A549 (cell line): ENCODE measurements around the gene GSC2. TPM values are rescaled to one million over a fixed set of nuclear protein-coding genes. Genes with fewer than 3 reads are reported as not detected.

Experiments used
- ATAC-seq, 2 experiments: fragments of 200-7000 bp in 1 of 2; fragments of >200 bp in 1 of 2; cut with Nextera tagmentation in 1 of 2; cut with Tn5 transposase in 1 of 2; 3 replicates each; pipeline versions ENCODE4 v1.8.0 to v1.9.1; 2018 to 2020; ENCODE audit warnings: mild to moderate bottlenecking in 1 of 2, moderate library complexity in 1 of 2
- CTCF ChIA-PET: fragments of 300-600 bp; sonication (Branson Sonifier 250); formaldehyde crosslinking; extraction: SDS; loops from one replicate; lab custom pipeline; 2021; ENCODE audit warnings: antibody characterized with exemption, inconsistent platforms; lab: Yijun Ruan, JAX
- POLR2A ChIA-PET: fragments of 350-600 bp; formaldehyde crosslinking; extraction: SDS; loops from one replicate; lab custom pipeline; 2021; ENCODE audit warnings: antibody characterized with exemption, inconsistent platforms; lab: Yijun Ruan, JAX
- DNase-seq, 2 experiments: peaks; one replicate each; pipeline versions ENCODE4 v3.0.0 to v3.0.0-alpha.2; 2011 to 2016; ENCODE audit warnings: low read depth in 1 of 2, low spot score in 1 of 2
- FAIRE-seq: peaks from 2 replicates; lab custom pipeline; 2011; peaks lifted over from hg19 to GRCh38; lab: Jason Lieb, UNC
- H3K27ac ChIP-seq, 2 experiments: fragments of >200 bp; sonication (Bioruptor Twin); formaldehyde crosslinking; 3 replicates each; pipeline ENCODE4 v1.5.1; 2016 to 2017
- H3K4me1 ChIP-seq: fragments of >200 bp; sonication (Bioruptor Twin); formaldehyde crosslinking; 3 replicates; pipeline ENCODE4 v1.6.1; 2016
- H3K4me2 ChIP-seq: fragments of >200 bp; sonication (Bioruptor Twin); formaldehyde crosslinking; 3 replicates; pipeline ENCODE4 v1.6.1; 2016
- H3K4me3 ChIP-seq: fragments of >200 bp; sonication (Bioruptor Twin); formaldehyde crosslinking; 3 replicates; pipeline ENCODE4 v1.5.1; 2016
- H3K9me3 ChIP-seq: fragments of >200 bp; sonication (Bioruptor Twin); formaldehyde crosslinking; 3 replicates; pipeline ENCODE4 v1.6.1; 2016
- ATOH8 ChIP-seq: fragments of 250-450 bp; sonication (Bioruptor Pico); IDR thresholded peaks from 2 replicates; pipeline ENCODE4 v1.5.0; 2020; ENCODE audit warnings: low read depth, mild to moderate bottlenecking, moderate library complexity
- BHLHE40 ChIP-seq: IDR thresholded peaks from 2 replicates; pipeline ENCODE4 v1.6.1; 2012; ENCODE audit warnings: low read depth, low read length, inconsistent platforms
- CBX8 ChIP-seq: fragments of 200-600 bp; sonication (generic); IDR thresholded peaks from 2 replicates; pipeline ENCODE4 v1.6.1; 2016
- CEBPB ChIP-seq, 2 experiments: fragments of >200 bp in 1 of 2; sonication (Bioruptor Twin) in 1 of 2; formaldehyde crosslinking in 1 of 2; IDR thresholded peaks; 2 replicates each; pipeline ENCODE4 v1.6.1; 2012 to 2016
- GATA3 ChIP-seq: IDR thresholded peaks from 2 replicates; pipeline ENCODE4 v1.6.1; 2012; ENCODE audit warnings: borderline replicate concordance
- NR3C1 ChIP-seq: fragments of >200 bp; sonication (Bioruptor Twin); formaldehyde crosslinking; IDR thresholded peaks from 3 replicates; pipeline ENCODE4 v1.6.1; 2017
- PHF8 ChIP-seq: fragments of 200-600 bp; sonication (generic); IDR thresholded peaks from 2 replicates; pipeline ENCODE4 v1.6.1; 2016; ENCODE audit warnings: low read depth, mild to moderate bottlenecking, antibody characterized with exemption, moderate library complexity, borderline replicate concordance
- RAD21 ChIP-seq, 2 experiments: fragments of >200 bp in 1 of 2; sonication (Bioruptor Twin) in 1 of 2; formaldehyde crosslinking in 1 of 2; IDR thresholded peaks in 1 of 2; conservative IDR thresholded peaks in 1 of 2; 2 replicates in 1 of 2; 3 replicates in 1 of 2; pipeline ENCODE4 v1.6.1; 2012 to 2018; ENCODE audit warnings: inconsistent platforms in 1 of 2
- RCOR1 ChIP-seq: fragments of 150-350 bp; IDR thresholded peaks from 2 replicates; pipeline ENCODE4 v1.6.1; 2014; ENCODE audit warnings: antibody characterized with exemption, low read length, low read depth
- REST ChIP-seq: fragments of 200-600 bp; sonication (generic); IDR thresholded peaks from 2 replicates; pipeline ENCODE4 v1.6.1; 2016; ENCODE audit warnings: antibody characterized with exemption, mild to moderate bottlenecking, moderate library complexity
- WGBS: methylation state at CpG from one replicate; pipeline ENCODE4 v1.1.6; 2017; ENCODE audit errors: missing lambda C conversion rate; 5-methylcytosine and 5-hydroxymethylcytosine counted together
- polyA plus RNA-seq, 4 experiments: library from polyadenylated mRNA; depleted of rRNA in 3 of 4; stranded (reverse); fragments of >200 nt; fragmentation: RNase III in 1 of 4; extraction: RNeasy Plus Mini Kit Qiagen cat#74134 plus additional on column Dnase treatment in 1 of 4; gene quantifications; 2 replicates in 3 of 4; 3 replicates in 1 of 4; pipeline ENCODE4 v1.2.3, GENCODE V29; 2011 to 2017

GSC2 gene
- polyA plus RNA-seq, 2 of the 4 experiments (the other 2 are of a cell fraction): not detected

GRCh38 chr22:19098157-19098556, 51.9 kb downstream of the GSC2 start (continued):
- no peak for TF ChIP-seq REST
- TF ChIP-seq ATOH8 (CRISPR knock-in tag): no peak
- no peak for TF ChIP-seq GATA3
- no peak for TF ChIP-seq RCOR1
- no peak for TF ChIP-seq RAD21 (conservative IDR thresholded peaks at IDR 0.05 in 1 of 2, IDR thresholded peaks at IDR 0.05 in 1 of 2)
- TF ChIP-seq PHF8: no peak
- no peak for TF ChIP-seq BHLHE40

GRCh38 chr22:19097518-19097917, 52.6 kb downstream of the GSC2 start:
- H3K4me1 ChIP-seq: no peaks in the 10 kb centered on the region
- no peak overlapping the region for H3K27ac ChIP-seq
- no peak overlapping the region for H3K4me3 ChIP-seq
- WGBS: 88% methylated on average over 3 of the region's 3 CpGs
- H3K4me2 ChIP-seq: no peak overlapping the region
- TF ChIP-seq NR3C1 (no peak), CBX8 (no peak), CEBPB (IDR thresholded peaks at IDR 0.05) (no peak)
- ChIA-PET CTCF (interaction anchor here (0.7 to 2.1 kb wide), 2 partner anchors 10 to 48 kb away, joined by 3 to 9 read pairs; no protein-coding TSS in a partner anchor), POLR2A (no interaction called here)
- ATAC-seq (no peak), FAIRE-seq (no peak), DNase-seq (no peak)
- no peaks in the 10 kb centered on the region for H3K9me3 ChIP-seq

Other genes starting within 250 kb of the GSC2 start
- gene DGCR6, start 244.0 kb downstream of the GSC2 start, polyA plus RNA-seq (2011; rRNA removed): 0.67 and 1.2 TPM in 2 replicates
- gene DGCR6, start 244.0 kb downstream of the GSC2 start, polyA plus RNA-seq (2017; fragmentation: RNase III; extraction: RNeasy Plus Mini Kit Qiagen cat#74134 plus additional on column Dnase treatment): 2.5 to 2.6 TPM (median 2.5 TPM) in 3 replicates
- 0.46 and 0.58 TPM in 2 replicates for gene PRODH, start 214.0 kb downstream of the GSC2 start, polyA plus RNA-seq (2011; rRNA removed)
- gene PRODH, start 214.0 kb downstream of the GSC2 start, polyA plus RNA-seq (2017; fragmentation: RNase III; extraction: RNeasy Plus Mini Kit Qiagen cat#74134 plus additional on column Dnase treatment): 1.5 to 2.4 TPM (median 2.3 TPM) in 3 replicates
- gene DGCR2, start 27.9 kb downstream of the GSC2 start, polyA plus RNA-seq (2011; rRNA removed): 10.6 and 12.9 TPM in 2 replicates
- gene DGCR2, start 27.9 kb downstream of the GSC2 start, polyA plus RNA-seq (2017; fragmentation: RNase III; extraction: RNeasy Plus Mini Kit Qiagen cat#74134 plus additional on column Dnase treatment): 17.7 to 17.9 TPM (median 17.8 TPM) in 3 replicates
- gene TSSK2, start 19.0 kb downstream of the GSC2 start, polyA plus RNA-seq (2011; rRNA removed): not detected in 2 replicates
- not detected in 3 replicates for gene TSSK2, start 19.0 kb downstream of the GSC2 start, polyA plus RNA-seq (2017; fragmentation: RNase III; extraction: RNeasy Plus Mini Kit Qiagen cat#74134 plus additional on column Dnase treatment)
- gene ESS2, start 5.6 kb downstream of the GSC2 start, polyA plus RNA-seq (2011; rRNA removed): 4.7 and 5.2 TPM in 2 replicates
- gene ESS2, start 5.6 kb downstream of the GSC2 start, polyA plus RNA-seq (2017; fragmentation: RNase III; extraction: RNeasy Plus Mini Kit Qiagen cat#74134 plus additional on column Dnase treatment): 9.0 to 10.0 TPM (median 9.4 TPM) in 3 replicates
- gene SLC25A1, start 28.4 kb upstream of the GSC2 start, polyA plus RNA-seq (2011; rRNA removed): 11.4 and 14.9 TPM in 2 replicates
- 48.3 to 61.7 TPM (median 60.1 TPM) in 3 replicates for gene SLC25A1, start 28.4 kb upstream of the GSC2 start, polyA plus RNA-seq (2017; fragmentation: RNase III; extraction: RNeasy Plus Mini Kit Qiagen cat#74134 plus additional on column Dnase treatment)
- gene CLTCL1, start 141.4 kb upstream of the GSC2 start, polyA plus RNA-seq (2011; rRNA removed): 8.6 and 13.0 TPM in 2 replicates
- 10.6 to 12.0 TPM (median 11.6 TPM) in 3 replicates for gene CLTCL1, start 141.4 kb upstream of the GSC2 start, polyA plus RNA-seq (2017; fragmentation: RNase III; extraction: RNeasy Plus Mini Kit Qiagen cat#74134 plus additional on column Dnase treatment)